Hypothalamus (tissue), 51 donors: Measurements from ENCODE around the gene MR1.

Experiments used
- DNase-seq, 51 donors: peaks; one replicate each; lab custom pipeline; 2025; lab: John Stamatoyannopoulos, UW

The MR1 gene

DNA sequence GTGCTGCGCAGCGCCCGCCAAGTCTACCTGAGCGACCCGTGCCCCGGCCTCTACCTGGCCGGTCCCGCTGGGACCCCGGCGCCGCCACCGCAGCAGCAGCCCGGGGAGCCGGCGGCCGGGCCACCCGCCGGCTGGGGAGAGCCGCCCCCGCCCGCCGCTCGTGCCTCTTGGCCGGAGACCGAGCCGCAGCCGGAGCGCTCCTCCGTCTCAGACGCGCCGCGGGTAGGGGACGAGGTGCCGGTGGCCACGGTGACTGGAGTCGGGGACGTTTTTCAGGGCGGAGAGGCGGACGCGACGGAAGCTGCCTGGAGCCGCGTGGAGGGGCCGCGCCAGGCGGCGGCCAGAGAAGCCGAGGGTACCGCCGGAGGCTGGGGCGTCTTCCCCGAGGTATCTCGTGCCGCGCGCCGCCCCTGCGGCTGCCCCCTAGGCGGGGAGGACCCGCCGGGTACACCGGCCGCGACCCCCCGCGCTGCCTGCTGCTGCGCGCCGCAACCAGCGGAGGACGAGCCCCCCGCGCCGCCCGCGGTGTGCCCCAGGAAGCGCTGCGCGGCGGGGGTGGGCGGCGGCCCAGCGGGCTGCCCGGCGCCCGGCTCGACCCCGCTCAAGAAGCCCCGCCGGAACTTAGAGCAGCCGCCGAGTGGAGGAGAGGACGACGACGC lies 55.4 kb downstream of the MR1 start:
- peak in 12 of 51 donors; percentile 22 to 71 (median 48) for DNase-seq

GRCh38 chr1:181089676-181090544 lies 56.1 kb downstream of the MR1 start:
- DNase-seq: peak in 43 of 51 donors; percentile 11 to 76 (median 47)

GRCh38 chr1:181090641-181091126 lies 56.9 kb downstream of the MR1 start:
- DNase-seq: no peak

DNA sequence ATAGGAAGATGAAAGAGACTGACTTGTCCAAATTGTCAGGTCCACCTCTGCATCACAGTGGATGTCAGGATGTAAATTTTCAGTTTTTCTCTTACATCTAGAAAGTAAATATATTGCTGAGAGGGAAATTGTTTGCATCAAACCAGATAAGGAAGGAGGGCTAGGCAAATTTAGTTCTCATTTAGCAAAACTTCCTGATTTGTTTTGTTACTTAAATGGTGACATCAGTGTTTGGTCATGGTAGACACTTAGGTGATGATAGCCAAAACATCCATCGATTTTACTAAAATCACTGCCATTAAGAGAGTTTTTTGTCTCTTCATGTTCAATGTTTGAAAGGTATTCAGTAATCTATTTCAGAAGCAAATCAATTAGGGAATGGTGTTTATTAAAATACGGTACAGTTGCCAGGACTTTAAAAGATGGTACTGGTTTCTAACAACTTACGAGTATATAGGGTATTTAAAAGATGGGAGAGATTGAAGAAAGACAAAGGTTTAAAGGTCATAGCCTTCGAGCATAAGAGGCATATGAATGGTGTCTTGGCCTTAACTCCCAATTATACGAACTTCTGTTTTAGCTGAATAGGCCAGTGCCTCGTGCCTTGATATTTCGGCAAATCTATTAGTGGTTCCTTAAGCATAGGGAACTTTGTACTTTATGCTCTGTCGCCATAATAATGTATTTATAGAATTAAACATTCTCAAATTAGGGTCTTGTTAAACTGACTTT lies 57.7 kb downstream of the MR1 start:
- DNase-seq: no peak

DNA sequence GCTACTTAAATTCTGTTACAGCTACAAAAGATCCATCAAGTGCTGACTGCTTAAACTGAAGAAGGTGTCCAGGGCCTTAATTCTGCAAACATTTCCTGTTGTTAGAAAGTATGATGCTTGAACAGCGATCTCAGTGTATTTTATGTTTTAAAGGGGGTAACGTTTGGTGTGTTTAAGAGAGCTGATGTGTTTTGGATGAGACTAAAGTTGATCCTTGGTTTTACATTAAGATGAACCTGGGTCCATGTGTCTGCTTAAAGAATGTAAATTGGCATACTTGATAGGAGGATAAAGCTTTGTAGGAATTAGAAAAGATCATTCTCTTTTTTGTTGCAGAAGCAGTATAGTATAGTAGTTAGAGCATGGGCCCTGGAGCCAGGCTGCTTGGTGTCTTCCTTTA lies 58.3 kb downstream of the MR1 start:
- DNase-seq: no peak

GRCh38 chr1:181092883-181093458 lies 59.2 kb downstream of the MR1 start:
- no peak for DNase-seq

DNA sequence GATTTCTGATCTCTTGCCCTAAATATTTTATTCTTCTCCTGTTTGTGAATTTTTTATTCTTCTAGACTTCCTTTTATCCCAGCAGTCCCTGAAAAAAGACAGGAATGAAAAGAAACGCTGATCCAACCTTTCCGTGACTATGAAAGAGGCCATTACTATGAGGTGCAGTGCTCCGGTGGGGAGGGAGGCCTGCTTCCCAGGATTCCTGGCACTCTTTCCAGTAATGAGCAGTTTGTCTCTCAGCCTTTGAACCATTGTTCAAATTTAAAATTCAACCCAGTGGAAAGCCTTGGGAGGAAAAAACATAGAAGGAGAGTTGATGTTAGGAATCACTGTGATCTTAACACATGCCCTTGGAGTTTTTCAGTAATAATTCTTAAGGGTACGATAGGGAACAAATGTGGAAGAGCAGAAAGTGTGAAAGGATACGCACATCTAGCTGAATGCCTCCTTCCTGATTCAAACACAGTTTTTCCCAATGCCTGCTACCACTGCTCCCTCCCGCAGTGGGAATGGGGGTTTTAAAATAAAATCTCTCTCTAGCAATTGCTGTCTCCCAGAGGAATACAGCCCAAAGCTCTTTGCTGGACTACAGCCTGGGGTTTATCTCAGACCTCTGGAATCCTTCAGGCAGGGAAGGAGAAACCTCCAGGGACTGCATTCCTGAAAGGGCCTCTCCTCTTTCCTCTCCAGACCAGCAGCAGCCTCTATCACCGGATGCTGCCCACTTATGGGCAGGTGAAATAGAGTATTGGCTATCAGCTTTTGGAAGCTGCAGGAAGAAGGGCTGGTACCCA lies 60.8 kb downstream of the MR1 start:
- peak in 2 of 51 donors; percentile 3 to 28 for DNase-seq

DNA sequence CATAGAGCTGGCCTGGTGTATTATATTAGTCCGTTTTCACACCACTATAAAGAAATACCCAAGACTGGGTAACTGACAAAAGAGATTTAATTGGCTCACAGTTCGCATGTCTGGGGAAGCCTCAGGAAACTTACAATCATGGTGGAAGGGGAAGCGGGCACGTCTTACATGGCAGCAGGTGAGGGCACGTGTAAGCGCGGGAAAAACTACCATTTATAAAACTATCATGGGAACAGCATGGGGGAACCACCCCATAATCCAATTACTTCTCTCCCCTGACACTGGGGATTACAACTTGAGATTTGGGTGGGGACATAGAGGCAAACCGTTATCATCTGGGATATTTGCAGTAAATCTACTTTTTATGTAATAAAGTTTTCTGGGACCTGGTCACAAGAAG lies 61.5 kb downstream of the MR1 start:
- no peak for DNase-seq

- no peak for DNase-seq
Measured at GRCh38 chr1:181095763-181096184, 62.0 kb downstream of the MR1 start.

- peak in 2 of 51 donors; percentile 24 to 29 for DNase-seq
Measured at GRCh38 chr1:181097242-181097641, 63.5 kb downstream of the MR1 start.

- peak in 1 of 51 donors; percentile 19 for DNase-seq
Measured at GRCh38 chr1:181099152-181100014, 65.6 kb downstream of the MR1 start.

DNA sequence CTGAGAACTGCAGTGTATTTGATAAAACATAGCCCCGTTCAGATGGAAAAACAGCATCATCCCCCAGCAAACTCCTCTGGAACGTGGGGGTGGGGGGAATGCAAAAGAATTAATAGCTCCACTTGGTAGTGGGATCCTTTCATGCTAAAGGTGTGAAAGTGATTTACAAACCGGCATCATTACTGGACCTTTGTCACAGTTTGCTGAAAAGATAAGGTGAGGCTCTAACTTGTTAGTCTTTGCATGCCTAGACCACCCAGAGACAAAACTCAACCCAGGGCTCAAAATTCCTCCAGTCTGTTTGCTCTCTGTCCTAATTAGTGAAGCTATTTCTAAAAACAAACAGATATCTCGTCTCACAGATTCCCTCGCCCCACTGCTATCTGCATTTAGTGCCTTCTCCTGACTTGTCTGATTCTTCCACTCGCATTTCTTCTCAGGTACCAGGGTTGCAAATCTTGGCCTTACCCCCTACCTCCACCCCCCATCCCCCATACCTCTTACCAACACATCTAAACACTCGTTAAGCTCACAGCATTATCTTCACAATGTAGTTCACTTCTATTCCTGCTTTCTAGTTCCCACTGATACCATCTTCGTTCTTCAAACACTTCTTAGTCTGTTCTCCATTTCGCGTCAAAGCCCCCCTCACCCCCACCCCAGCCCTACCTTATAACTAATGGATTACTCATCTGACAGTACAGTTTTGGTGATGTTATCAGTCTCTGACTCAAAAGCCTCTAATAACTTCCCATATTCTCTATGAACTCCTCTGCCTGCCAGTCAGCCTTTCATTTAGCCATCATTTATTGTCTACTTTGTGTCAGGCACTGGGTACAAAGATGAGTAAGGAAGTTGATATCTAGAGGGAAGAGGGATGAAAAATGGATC lies 66.5 kb downstream of the MR1 start:
- DNase-seq: no peak

- no peak for DNase-seq
Measured at GRCh38 chr1:181100934-181101333, 67.2 kb downstream of the MR1 start.

DNA sequence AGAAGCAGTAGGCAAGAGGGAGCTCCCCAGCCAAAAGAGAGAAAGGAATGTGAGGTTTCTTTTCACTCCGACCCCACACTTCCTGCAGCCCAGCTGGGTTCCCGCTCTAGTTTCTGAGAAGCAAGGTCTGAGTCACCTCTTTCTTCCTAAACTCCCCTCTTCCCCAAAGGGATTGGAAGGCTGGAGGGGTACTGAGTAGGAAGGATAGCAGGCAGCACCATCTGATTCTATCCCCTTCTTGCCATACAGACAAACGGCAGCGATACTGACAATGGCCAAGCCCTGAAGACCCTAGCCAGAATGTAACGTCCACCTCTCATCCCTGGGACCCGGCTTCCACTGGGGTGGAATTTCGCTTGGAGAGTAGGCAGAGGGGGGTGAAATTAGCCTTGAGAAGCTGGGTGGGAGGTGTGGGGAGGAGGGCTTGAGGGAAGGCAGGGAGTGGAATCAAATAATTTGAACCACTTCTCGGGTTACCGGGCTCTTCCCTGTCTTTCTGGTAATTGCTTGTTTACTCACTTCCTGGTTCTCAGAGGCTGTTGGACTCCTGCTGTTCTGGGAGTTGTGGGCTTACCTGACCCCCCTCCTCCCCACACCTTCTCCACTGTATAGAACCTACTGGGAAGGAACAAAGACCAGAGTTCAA lies 67.9 kb downstream of the MR1 start:
- no peak for DNase-seq

GRCh38 chr1:181102841-181103240 lies 69.1 kb downstream of the MR1 start:
- DNase-seq: no peak

- no peak for DNase-seq
Measured at GRCh38 chr1:181103399-181103798, 69.6 kb downstream of the MR1 start.

DNA sequence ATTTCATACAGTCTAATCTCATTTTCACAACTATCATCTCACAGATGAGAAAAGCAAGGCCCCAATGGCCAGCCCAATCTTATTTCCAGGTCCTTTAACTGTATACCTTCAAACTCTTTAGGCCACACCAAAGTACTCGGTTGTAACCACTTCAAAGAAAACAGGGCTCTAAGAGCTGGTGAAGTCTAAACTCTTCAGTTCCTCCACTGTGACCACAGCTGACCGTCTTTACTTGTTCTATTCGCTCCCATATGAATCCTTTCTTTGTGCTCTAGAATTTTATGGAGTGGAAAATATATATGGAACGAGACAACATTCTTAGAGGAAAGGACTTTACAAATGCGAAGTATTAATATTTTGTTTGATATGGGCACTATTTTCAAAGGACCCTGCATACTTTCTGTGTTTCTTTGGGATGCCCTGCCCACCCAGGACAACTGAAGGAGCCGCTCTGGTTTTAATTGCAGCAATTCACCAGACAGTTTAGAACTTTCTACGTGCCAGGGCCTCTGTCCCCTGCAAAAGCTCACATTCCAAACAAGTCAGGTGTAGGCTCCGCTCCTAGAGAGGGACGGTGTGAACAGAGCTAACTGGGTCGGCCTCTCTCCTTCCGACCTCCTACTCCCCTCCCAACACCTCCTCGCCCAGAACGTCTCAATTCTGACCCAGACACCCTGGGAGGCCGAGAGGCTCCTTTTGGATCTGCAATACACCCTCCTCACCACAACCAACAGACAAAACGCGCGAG lies 70.4 kb downstream of the MR1 start:
- peak in 3 of 51 donors; percentile 40 to 61 (median 55) for DNase-seq
